ENCODE data around the gene RNASE8.

RNASE8 gene

DNA sequence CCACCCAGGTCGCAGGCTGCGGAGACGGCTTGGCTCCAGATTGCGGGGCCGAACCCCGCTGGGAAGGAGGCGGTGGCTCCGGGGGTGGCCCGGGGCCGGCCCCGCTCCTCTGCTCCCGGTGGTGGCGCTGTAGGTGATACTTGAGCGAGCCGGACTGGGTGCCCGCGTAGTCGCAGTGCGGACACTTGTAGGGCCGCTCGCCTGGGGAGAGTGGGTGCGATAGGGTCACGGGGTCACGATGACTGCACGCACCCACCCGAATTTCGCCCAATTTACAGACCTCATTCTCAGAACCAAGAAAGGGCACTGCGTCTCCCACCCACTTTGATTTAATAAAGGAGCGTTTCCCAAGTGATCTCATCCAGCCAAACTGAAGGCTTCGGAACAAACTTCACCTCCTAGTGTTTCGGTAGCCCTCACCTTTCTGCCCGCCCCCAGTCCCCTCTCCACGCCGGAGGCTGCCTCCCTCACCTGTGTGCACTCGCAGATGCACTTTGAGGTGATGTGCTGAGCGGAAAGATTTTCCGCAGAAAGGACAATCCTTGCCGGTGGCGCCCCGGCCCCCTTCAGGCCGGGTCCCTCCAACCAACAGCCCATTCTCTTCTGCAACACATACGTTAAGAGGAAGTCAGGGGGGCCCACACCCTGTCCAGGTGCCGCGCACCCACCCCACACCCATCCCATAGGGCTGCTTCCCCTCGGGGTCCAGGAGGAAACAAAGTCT lies 33.5 kb downstream of the RNASE8 start:
- no peaks in the 10 kb centered on the region for H3K27me3 Mint-ChIP-seq
- peak overlapping the region in 1 of 2 donors; percentile 12 for H3K4me3 Mint-ChIP-seq
- H3K27ac Mint-ChIP-seq = peak overlapping the region; percentile 13 to 59
- peaks cover 18 to 25% of the 10 kb centered on the region in 2 donors for H3K4me1 Mint-ChIP-seq (ENCODE audit: low read depth in 2 of 2)
- no peak for ATAC-seq (replicated peaks)
- peaks cover 29% of the 10 kb centered on the region for H3K36me3 Mint-ChIP-seq (ENCODE audit: insufficient read depth)
- H3K9me3 Mint-ChIP-seq = no peaks in the 10 kb centered on the region
- no peak for DNase-seq

GRCh38 chr14:21091821-21092272 lies 34.2 kb downstream of the RNASE8 start:
- peak overlapping the region in 1 of 2 donors; percentile 13 for H3K27ac Mint-ChIP-seq
- H3K9me3 Mint-ChIP-seq = no peaks in the 10 kb centered on the region
- ATAC-seq (replicated peaks) (no peak), DNase-seq (no peak)
- peaks cover 13 to 20% of the 10 kb centered on the region in 2 donors for H3K4me1 Mint-ChIP-seq (ENCODE audit: low read depth in 2 of 2)
- H3K36me3 Mint-ChIP-seq (ENCODE audit: insufficient read depth) = peaks cover 23% of the 10 kb centered on the region
- H3K4me3 Mint-ChIP-seq = no peak overlapping the region
- H3K27me3 Mint-ChIP-seq = no peaks in the 10 kb centered on the region

GRCh38 chr14:21092273-21093011 lies 34.8 kb downstream of the RNASE8 start:
- Mint-ChIP-seq H3K9me3 (no peaks in the 10 kb centered on the region), H3K27ac (peak overlapping the region in 1 of 2 donors; percentile 84)

GRCh38 chr14:21093018-21093417 lies 35.4 kb downstream of the RNASE8 start:
- Mint-ChIP-seq H3K27ac (no peak overlapping the region), H3K9me3 (no peaks in the 10 kb centered on the region), H3K4me1 (ENCODE audit: low read depth in 2 of 2) (peaks cover 11 to 14% of the 10 kb centered on the region in 2 donors), H3K4me3 (no peak overlapping the region), H3K27me3 (no peaks in the 10 kb centered on the region), H3K36me3 (ENCODE audit: insufficient read depth) (peaks cover 15% of the 10 kb centered on the region)
- DNase-seq = no peak
- no peak for ATAC-seq (replicated peaks)

More at GRCh38 chr14:21092273-21093011, 34.8 kb downstream of the RNASE8 start:
- DNase-seq (peak; percentile 93 to 95 (median 95)), ATAC-seq (replicated peaks) (peak; percentile 72)
- no peaks in the 10 kb centered on the region for H3K27me3 Mint-ChIP-seq
- no peak overlapping the region for H3K4me3 Mint-ChIP-seq
- peaks cover 15 to 19% of the 10 kb centered on the region in 2 donors for H3K4me1 Mint-ChIP-seq (ENCODE audit: low read depth in 2 of 2)
- peaks cover 19% of the 10 kb centered on the region for H3K36me3 Mint-ChIP-seq (ENCODE audit: insufficient read depth)

- no peak overlapping the region for H3K27ac Mint-ChIP-seq
- peaks cover 13% of the 10 kb centered on the region in 2 donors for H3K4me1 Mint-ChIP-seq (ENCODE audit: low read depth in 2 of 2)
- H3K9me3 Mint-ChIP-seq = no peaks in the 10 kb centered on the region
- H3K36me3 Mint-ChIP-seq (ENCODE audit: insufficient read depth) = peaks cover 19% of the 10 kb centered on the region
- ATAC-seq (replicated peaks) (no peak), DNase-seq (no peak)
- no peak overlapping the region for H3K4me3 Mint-ChIP-seq
- H3K27me3 Mint-ChIP-seq = no peaks in the 10 kb centered on the region
Measured at GRCh38 chr14:21093769-21094681, 36.4 kb downstream of the RNASE8 start.

DNA sequence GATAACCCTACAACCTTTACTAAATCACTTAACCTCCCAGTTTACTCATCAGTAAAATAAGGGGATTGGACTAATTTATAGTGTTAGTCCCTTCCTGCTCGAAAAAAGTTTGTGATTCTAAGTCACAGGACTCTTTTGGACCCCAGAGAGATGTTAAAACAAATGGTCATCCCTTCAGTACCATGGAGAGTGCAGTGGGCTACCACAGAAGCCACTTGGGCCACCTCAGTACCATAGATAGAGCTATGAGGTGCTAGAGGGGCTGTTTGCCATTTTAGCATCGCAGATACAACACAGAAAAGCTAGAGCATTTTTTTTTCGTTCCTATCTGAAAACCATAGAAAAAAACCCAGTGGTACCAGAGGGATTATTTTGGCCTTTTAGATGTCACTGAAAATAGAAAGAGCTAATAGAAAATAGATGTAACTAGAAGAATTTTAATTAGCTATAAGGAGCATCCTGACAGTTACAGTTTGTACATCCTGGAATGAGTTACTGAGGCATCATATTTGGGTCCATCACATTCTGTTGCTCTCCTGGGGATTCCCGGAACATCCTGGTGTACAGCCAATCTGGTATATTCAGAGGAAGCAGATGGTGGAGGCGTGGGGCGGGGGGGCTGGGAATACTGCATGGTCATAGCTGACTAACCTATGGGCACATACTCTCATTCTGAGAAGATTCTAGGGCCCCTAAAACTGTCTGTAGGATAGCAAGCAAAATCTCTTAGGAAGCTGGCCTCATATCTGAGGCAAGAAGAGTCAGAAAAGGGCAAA lies 38.0 kb downstream of the RNASE8 start:
- H3K4me3 Mint-ChIP-seq = no peak overlapping the region
- no peak for DNase-seq
- H3K9me3 Mint-ChIP-seq = no peaks in the 10 kb centered on the region
- ATAC-seq (replicated peaks) = no peak
- peaks cover 12 to 15% of the 10 kb centered on the region in 2 donors for H3K4me1 Mint-ChIP-seq (ENCODE audit: low read depth in 2 of 2)
- peaks cover 19% of the 10 kb centered on the region for H3K36me3 Mint-ChIP-seq (ENCODE audit: insufficient read depth)
- peak overlapping the region in 1 of 2 donors; percentile 46 for H3K27ac Mint-ChIP-seq
- H3K27me3 Mint-ChIP-seq = peaks cover 0 to 4% of the 10 kb centered on the region in 2 donors

- DNase-seq (no peak), ATAC-seq (replicated peaks) (no peak)
- Mint-ChIP-seq H3K27ac (peak overlapping the region in 1 of 2 donors; percentile 89), H3K27me3 (peaks cover 0 to 8% of the 10 kb centered on the region in 2 donors), H3K36me3 (ENCODE audit: insufficient read depth) (peaks cover 16% of the 10 kb centered on the region), H3K4me3 (peak overlapping the region in 1 of 2 donors; percentile 79), H3K4me1 (ENCODE audit: low read depth in 2 of 2) (peaks cover 12 to 15% of the 10 kb centered on the region in 2 donors), H3K9me3 (no peaks in the 10 kb centered on the region)
Measured at GRCh38 chr14:21096438-21096837, 38.8 kb downstream of the RNASE8 start.

DNA sequence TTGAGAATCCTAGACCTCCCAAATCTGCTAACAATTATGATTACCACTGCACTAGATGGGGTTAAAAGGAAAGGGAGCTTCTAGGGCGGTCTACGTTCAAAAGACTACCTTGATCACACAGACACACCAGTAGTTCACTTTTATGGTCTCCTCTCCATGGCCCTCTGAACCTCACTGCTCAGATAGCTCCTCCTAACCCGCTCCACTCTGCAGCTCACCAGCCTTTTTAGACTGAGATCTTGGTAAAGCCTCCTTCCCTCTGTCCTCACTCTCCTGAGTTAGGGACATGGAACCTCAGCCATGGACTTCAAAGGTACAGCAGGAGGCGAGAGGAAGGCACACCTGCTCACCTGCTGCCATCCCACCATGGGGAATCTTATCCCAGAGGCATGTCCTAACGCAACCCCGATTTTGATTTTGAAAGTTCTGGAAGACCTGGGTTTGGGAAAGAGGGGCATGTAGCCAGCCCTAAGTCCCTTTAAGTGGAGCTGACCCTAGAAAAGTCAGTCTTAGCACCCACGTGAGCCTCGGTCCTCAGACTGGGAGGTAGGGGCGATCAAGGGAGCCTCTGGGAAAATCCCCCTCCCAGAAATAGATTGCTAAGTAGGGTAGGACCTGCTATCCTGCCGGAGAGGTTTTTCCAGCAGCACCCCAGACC lies 39.5 kb downstream of the RNASE8 start:
- Mint-ChIP-seq H3K27ac (peak overlapping the region; percentile 85 to 89), H3K36me3 (ENCODE audit: insufficient read depth) (peaks cover 12% of the 10 kb centered on the region), H3K4me1 (ENCODE audit: low read depth in 2 of 2) (peaks cover 12 to 15% of the 10 kb centered on the region in 2 donors), H3K27me3 (peaks cover 0 to 8% of the 10 kb centered on the region in 2 donors), H3K9me3 (no peaks in the 10 kb centered on the region), H3K4me3 (peak overlapping the region; percentile 79)
- no peak for ATAC-seq (replicated peaks)
- DNase-seq = no peak

DNA sequence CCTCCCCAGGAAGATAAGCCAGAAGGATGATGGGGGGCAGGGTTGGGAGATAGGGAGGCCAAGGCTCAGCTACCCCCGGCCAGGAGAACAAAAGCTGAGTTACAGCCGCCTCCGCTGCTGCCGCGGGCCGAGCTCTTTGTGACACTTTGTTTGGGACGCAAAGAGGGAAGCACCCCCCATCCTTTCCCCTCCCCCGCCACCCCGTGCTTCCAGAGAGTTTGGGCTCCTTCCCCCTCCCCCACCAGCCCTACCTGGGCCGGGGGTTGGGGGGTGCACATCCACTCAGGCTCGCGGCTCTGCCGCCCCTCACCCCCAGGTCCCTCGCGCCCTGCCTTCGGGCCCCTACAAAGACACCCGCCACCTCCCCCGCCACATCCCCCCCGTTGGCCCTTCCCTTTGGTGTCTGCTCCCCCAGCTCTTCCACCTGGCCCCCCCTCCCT lies 40.0 kb downstream of the RNASE8 start:
- H3K27ac Mint-ChIP-seq = peak overlapping the region; percentile 85 to 89
- H3K4me3 Mint-ChIP-seq = peak overlapping the region; percentile 79
- peaks cover 0 to 8% of the 10 kb centered on the region in 2 donors for H3K27me3 Mint-ChIP-seq
- ATAC-seq (replicated peaks) (peak; percentile 4), DNase-seq (no peak)
- H3K9me3 Mint-ChIP-seq = no peaks in the 10 kb centered on the region
- peaks cover 12% of the 10 kb centered on the region for H3K36me3 Mint-ChIP-seq (ENCODE audit: insufficient read depth)
- H3K4me1 Mint-ChIP-seq (ENCODE audit: low read depth in 2 of 2) = peaks cover 9 to 14% of the 10 kb centered on the region in 2 donors

DNA sequence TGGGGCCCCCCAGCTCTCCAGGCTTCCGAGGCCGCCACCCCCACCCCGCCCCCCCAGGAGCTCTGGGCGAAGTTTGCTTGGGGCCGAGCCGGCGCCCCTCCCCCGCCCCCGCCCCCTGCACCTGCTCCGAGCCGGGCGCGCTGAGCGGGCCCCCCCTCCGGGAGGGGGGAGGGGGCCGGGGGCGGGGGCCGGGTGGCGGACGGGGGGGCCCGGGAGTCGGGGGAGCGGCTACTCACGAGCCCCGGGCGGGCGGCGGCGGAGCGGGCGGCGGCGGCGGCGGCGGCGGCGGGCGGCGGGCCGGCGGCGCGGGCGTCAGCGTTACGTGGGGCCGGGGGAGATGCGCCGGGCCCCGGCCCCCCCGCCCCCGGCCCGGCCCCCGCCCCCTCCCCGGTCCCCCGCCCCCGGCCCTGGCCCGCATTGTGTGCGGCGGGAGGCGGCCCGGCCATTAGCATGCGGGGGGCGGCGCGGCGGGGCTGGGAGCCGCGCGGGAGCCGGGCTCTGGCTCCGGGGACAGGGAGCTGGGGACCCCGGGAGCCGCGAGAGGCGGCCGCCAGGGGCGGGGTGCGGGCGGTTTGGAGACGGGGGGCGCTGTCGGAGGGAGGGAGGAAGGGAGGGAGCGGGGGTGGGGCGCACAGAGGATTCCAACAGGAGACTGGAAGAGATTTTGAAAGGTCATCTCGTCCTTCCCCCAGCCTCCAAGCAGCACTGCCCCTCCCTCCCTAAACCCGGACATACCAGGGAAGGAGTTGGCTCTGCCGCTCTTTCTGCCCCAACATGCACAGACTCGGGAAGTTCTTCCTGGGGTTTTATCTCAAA lies 40.7 kb downstream of the RNASE8 start, which contains the start of gene ZNF219:
ZNF219 (minus strand) TSS at position 580 of the 816 bp plus-strand sequence. CDS start 5,064 bp downstream, outside the sequence.
- peak within 1 kb of the TSS; percentile 85 to 89 for H3K27ac Mint-ChIP-seq
- H3K27me3 Mint-ChIP-seq = peaks cover 0 to 8% of the 10 kb centered on the region in 2 donors
- H3K4me3 Mint-ChIP-seq = peak within 1 kb of the TSS; percentile 79 to 87
- H3K9me3 Mint-ChIP-seq = no peaks in the 10 kb centered on the region
- DNase-seq = no peak
- ATAC-seq (replicated peaks) = peak; percentile 60
- H3K4me1 Mint-ChIP-seq (ENCODE audit: low read depth in 2 of 2) = peaks cover 7 to 12% of the 10 kb centered on the region in 2 donors
- H3K36me3 Mint-ChIP-seq (ENCODE audit: insufficient read depth) = peaks cover 8% of the 10 kb centered on the region

GRCh38 chr14:21098892-21099595 lies 41.4 kb downstream of the RNASE8 start:
- DNase-seq (no peak), ATAC-seq (replicated peaks) (no peak)
- Mint-ChIP-seq H3K4me1 (ENCODE audit: low read depth in 2 of 2) (peaks cover 11 to 14% of the 10 kb centered on the region in 2 donors), H3K4me3 (peak overlapping the region; percentile 79 to 87), H3K36me3 (ENCODE audit: insufficient read depth) (peaks cover 11% of the 10 kb centered on the region), H3K27ac (peak overlapping the region; percentile 75 to 89), H3K9me3 (no peaks in the 10 kb centered on the region), H3K27me3 (peaks cover 0 to 8% of the 10 kb centered on the region in 2 donors)
